GM19455 (cell line): Measurements from ENCODE around the gene GNMT.
"Not testable (repeated sequence)": the region's sequence is repeated elsewhere in the genome, so short reads cannot be mapped to it uniquely, and the experiment has no call there.

Experiments
- ATAC-seq: cut with Tn5 transposase; IDR thresholded peaks from one replicate; pipeline ENCODE4 v1.9.1; 2021; ENCODE audit not compliant: unreplicated experiment

GNMT gene

GRCh38 chr6:42940493-42941045, 20.0 kb upstream of the GNMT start:
- ATAC-seq: no peak

GRCh38 chr6:42941356-42941755, 19.2 kb upstream of the GNMT start:
- not testable (repeated sequence) for ATAC-seq

GRCh38 chr6:42942444-42942843, 18.1 kb upstream of the GNMT start:
- no peak for ATAC-seq

GRCh38 chr6:42947950-42948349, 12.6 kb upstream of the GNMT start:
- no peak for ATAC-seq

- no peak for ATAC-seq
Measured at GRCh38 chr6:42952389-42952788, 8.2 kb upstream of the GNMT start.

GRCh38 chr6:42954405-42954804, 6.1 kb upstream of the GNMT start:
- not testable (repeated sequence) for ATAC-seq

GRCh38 chr6:42958125-42958524, 2.4 kb upstream of the GNMT start:
- no peak for ATAC-seq

GRCh38 chr6:42959917-42960242, 674 bp upstream of the GNMT start:
- no peak for ATAC-seq

GRCh38 chr6:42961020-42961470, 491 bp downstream of the GNMT start:
- no peak for ATAC-seq

- ATAC-seq: no peak
Measured at GRCh38 chr6:42962096-42962495, 1.5 kb downstream of the GNMT start.

GRCh38 chr6:42962502-42963178, 2.1 kb downstream of the GNMT start:
- ATAC-seq: no peak

GRCh38 chr6:42963179-42963854, 2.8 kb downstream of the GNMT start:
- no peak for ATAC-seq

- no peak for ATAC-seq
Measured at GRCh38 chr6:42963855-42964605, 3.5 kb downstream of the GNMT start.

- ATAC-seq: no peak
Measured at GRCh38 chr6:42966571-42966970, 6.0 kb downstream of the GNMT start.

GRCh38 chr6:42967228-42967627, 6.7 kb downstream of the GNMT start:
- no peak for ATAC-seq

GRCh38 chr6:42968126-42968701, 7.7 kb downstream of the GNMT start:
- no peak for ATAC-seq

GRCh38 chr6:42968783-42969182, 8.2 kb downstream of the GNMT start:
- ATAC-seq: no peak

- ATAC-seq: no peak
Measured at GRCh38 chr6:42969431-42969830, 8.9 kb downstream of the GNMT start.

GRCh38 chr6:42969934-42970333, 9.4 kb downstream of the GNMT start:
- ATAC-seq: no peak

- ATAC-seq: no peak
Measured at GRCh38 chr6:42970871-42971612, 10.5 kb downstream of the GNMT start.
